ENCODE results near the gene B3GNT2. TPM values are rescaled to one million over a fixed set of nuclear protein-coding genes. Genes with fewer than 3 reads are reported as not detected.

Gene B3GNT2
- total and polyA plus RNA-seq, 2 experiments from 2014 or later: 35.5 to 70.4 TPM

GRCh38 chr2:62254424-62255266 is 58.7 kb downstream of the B3GNT2 start (continued):
- no peak for TF ChIP-seq ZNF462 (CRISPR knock-in tag; IDR thresholded peaks at IDR 0.05)
- no peak for TF ChIP-seq STAT1 (IDR thresholded peaks at IDR 0.05; ENCODE audit: unreplicated experiment)
- no peak for TF ChIP-seq CREB1 (CRISPR knock-in tag; IDR thresholded peaks at IDR 0.05; ENCODE audit: low read depth)
- TF ChIP-seq CTCF (conservative IDR thresholded peaks at IDR 0.05; ENCODE audit: low read depth in 2 of 2): no peak
- TF ChIP-seq ZNF114 (CRISPR knock-in tag; IDR thresholded peaks at IDR 0.05): no peak

GRCh38 chr2:62257466-62257865 is 61.6 kb downstream of the B3GNT2 start:
- H3K9me3 Mint-ChIP-seq: no peaks in the 10 kb centered on the region
- DNase-seq (ENCODE audit: low spot score) (no peak), ATAC-seq (no peak)
- Histone ChIP-seq H3K27me3 (ENCODE audit: insufficient read depth) (no peaks in the 10 kb centered on the region), H3K4me3 (no peak overlapping the region), H4K20me1 (replicated peaks; ENCODE audit: insufficient read depth) (no peaks in the 10 kb centered on the region), H2AFZ (no peak overlapping the region), H3K9me2 (ENCODE audit: insufficient read depth) (no peaks in the 10 kb centered on the region), H3K27ac (ENCODE audit: low read depth) (no peak overlapping the region), H3K36me3 (ENCODE audit: insufficient read depth) (no peaks in the 10 kb centered on the region), H3K4me1 (ENCODE audit: insufficient read depth) (no peaks in the 10 kb centered on the region), H3K4me2 (no peak overlapping the region), H3K79me2 (replicated peaks; ENCODE audit: insufficient read depth) (no peaks in the 10 kb centered on the region), H3F3A (replicated peaks; ENCODE audit: low read depth) (no peaks in the 10 kb centered on the region)
- H3K4me3 Mint-ChIP-seq: no peak overlapping the region
- H3K36me3 Mint-ChIP-seq (ENCODE audit: low read depth): no peaks in the 10 kb centered on the region
- H3K27me3 Mint-ChIP-seq (ENCODE audit: insufficient read depth, low read depth, poor library complexity): peaks cover 6% of the 10 kb centered on the region
- no peak overlapping the region for H3K27ac Mint-ChIP-seq
- H3K4me1 Mint-ChIP-seq: peaks cover 3% of the 10 kb centered on the region
- TF ChIP-seq EZH2phosphoT487 (IDR thresholded peaks at IDR 0.05; ENCODE audit: unreplicated experiment) (no peak), REST (IDR thresholded peaks at IDR 0.05; ENCODE audit: unreplicated experiment) (no peak), CREB1 (CRISPR knock-in tag; IDR thresholded peaks at IDR 0.05; ENCODE audit: low read depth) (no peak), ZNF114 (CRISPR knock-in tag; IDR thresholded peaks at IDR 0.05) (no peak), NANOG (IDR thresholded peaks at IDR 0.05; ENCODE audit: borderline replicate concordance) (no peak), JUNB (IDR thresholded peaks at IDR 0.05; ENCODE audit: unreplicated experiment) (no peak), CTCF (conservative IDR thresholded peaks at IDR 0.05; ENCODE audit: low read depth in 2 of 2) (no peak), EZH2 (IDR thresholded peaks at IDR 0.05; ENCODE audit: low read depth, unreplicated experiment) (no peak)
